Measurements from ENCODE around the gene FRAS1. TPM values are rescaled to one million over a fixed set of nuclear protein-coding genes. Genes with fewer than 3 reads are reported as not detected.

FRAS1 gene
- total and polyA plus RNA-seq, 9 of the 15 experiments (the other 6 are each of a cell fraction or from before 2014, with no cell fraction given) = under 0.01 to 0.11 (median 0.04) TPM; not detected in 2

DNA sequence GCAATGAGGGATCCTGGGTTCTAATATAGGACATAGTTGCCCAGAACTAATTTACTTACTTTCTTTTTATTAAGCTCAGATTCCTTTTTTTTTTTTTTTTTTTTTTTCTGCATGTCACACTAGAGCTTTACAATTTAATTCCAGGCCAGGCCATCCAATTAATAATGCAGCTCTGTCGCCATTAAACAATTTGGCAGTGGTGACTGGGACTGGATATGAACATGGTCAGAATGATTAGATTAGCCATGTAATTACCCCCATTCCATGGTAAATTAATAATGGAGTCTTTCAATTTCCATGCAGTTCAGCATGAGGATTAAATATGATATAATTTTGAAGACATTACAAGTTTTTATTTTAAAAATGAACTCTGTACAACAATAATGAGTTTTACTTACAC, 267.5 kb downstream of the FRAS1 start (continued):
- TF ChIP-seq, protein P1, sequence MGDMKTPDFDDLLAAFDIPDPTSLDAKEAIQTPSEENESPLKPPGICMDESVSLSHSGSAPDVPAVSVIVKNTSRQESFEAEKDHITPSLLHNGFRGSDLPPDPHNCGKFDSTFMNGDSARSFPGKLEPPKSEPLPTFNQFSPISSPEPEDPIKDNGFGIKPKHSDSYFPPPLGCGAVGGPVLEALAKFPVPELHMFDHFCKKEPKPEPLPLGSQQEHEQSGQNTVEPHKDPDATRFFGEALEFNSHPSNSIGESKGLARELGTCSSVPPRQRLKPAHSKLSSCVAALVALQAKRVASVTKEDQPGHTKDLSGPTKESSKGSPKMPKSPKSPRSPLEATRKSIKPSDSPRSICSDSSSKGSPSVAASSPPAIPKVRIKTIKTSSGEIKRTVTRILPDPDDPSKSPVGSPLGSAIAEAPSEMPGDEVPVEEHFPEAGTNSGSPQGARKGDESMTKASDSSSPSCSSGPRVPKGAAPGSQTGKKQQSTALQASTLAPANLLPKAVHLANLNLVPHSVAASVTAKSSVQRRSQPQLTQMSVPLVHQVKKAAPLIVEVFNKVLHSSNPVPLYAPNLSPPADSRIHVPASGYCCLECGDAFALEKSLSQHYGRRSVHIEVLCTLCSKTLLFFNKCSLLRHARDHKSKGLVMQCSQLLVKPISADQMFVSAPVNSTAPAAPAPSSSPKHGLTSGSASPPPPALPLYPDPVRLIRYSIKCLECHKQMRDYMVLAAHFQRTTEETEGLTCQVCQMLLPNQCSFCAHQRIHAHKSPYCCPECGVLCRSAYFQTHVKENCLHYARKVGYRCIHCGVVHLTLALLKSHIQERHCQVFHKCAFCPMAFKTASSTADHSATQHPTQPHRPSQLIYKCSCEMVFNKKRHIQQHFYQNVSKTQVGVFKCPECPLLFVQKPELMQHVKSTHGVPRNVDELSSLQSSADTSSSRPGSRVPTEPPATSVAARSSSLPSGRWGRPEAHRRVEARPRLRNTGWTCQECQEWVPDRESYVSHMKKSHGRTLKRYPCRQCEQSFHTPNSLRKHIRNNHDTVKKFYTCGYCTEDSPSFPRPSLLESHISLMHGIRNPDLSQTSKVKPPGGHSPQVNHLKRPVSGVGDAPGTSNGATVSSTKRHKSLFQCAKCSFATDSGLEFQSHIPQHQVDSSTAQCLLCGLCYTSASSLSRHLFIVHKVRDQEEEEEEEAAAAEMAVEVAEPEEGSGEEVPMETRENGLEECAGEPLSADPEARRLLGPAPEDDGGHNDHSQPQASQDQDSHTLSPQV (IDR thresholded peaks at IDR 0.05) = no peak
- TF ChIP-seq, protein P2, sequence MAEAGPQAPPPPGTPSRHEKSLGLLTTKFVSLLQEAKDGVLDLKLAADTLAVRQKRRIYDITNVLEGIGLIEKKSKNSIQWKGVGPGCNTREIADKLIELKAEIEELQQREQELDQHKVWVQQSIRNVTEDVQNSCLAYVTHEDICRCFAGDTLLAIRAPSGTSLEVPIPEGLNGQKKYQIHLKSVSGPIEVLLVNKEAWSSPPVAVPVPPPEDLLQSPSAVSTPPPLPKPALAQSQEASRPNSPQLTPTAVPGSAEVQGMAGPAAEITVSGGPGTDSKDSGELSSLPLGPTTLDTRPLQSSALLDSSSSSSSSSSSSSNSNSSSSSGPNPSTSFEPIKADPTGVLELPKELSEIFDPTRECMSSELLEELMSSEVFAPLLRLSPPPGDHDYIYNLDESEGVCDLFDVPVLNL (CRISPR knock-in tag; IDR thresholded peaks at IDR 0.05; ENCODE audit: low read depth) = no peak
- TF ChIP-seq, protein P3, sequence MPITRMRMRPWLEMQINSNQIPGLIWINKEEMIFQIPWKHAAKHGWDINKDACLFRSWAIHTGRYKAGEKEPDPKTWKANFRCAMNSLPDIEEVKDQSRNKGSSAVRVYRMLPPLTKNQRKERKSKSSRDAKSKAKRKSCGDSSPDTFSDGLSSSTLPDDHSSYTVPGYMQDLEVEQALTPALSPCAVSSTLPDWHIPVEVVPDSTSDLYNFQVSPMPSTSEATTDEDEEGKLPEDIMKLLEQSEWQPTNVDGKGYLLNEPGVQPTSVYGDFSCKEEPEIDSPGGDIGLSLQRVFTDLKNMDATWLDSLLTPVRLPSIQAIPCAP (CRISPR knock-in tag; IDR thresholded peaks at IDR 0.05; ENCODE audit: borderline replicate concordance) = no peak
- TF ChIP-seq, protein P4, sequence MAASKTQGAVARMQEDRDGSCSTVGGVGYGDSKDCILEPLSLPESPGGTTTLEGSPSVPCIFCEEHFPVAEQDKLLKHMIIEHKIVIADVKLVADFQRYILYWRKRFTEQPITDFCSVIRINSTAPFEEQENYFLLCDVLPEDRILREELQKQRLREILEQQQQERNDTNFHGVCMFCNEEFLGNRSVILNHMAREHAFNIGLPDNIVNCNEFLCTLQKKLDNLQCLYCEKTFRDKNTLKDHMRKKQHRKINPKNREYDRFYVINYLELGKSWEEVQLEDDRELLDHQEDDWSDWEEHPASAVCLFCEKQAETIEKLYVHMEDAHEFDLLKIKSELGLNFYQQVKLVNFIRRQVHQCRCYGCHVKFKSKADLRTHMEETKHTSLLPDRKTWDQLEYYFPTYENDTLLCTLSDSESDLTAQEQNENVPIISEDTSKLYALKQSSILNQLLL (CRISPR knock-in tag; IDR thresholded peaks at IDR 0.05; ENCODE audit: borderline replicate concordance) = no peak
- TF ChIP-seq HOXB6 (CRISPR knock-in tag; IDR thresholded peaks at IDR 0.05; ENCODE audit: borderline replicate concordance) = no peak
- TF ChIP-seq, protein P5, sequence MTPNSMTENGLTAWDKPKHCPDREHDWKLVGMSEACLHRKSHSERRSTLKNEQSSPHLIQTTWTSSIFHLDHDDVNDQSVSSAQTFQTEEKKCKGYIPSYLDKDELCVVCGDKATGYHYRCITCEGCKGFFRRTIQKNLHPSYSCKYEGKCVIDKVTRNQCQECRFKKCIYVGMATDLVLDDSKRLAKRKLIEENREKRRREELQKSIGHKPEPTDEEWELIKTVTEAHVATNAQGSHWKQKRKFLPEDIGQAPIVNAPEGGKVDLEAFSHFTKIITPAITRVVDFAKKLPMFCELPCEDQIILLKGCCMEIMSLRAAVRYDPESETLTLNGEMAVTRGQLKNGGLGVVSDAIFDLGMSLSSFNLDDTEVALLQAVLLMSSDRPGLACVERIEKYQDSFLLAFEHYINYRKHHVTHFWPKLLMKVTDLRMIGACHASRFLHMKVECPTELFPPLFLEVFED (CRISPR knock-in tag; conservative IDR thresholded peaks at IDR 0.05) = no peak
- TF ChIP-seq RAD51 (IDR thresholded peaks at IDR 0.05; ENCODE audit: borderline replicate concordance, low read depth) = no peak
- TF ChIP-seq BRF1 (IDR thresholded peaks at IDR 0.05; ENCODE audit: borderline replicate concordance, extremely low read depth, insufficient read length) = no peak
